Measurements from ENCODE around the gene SMIM14. TPM values are rescaled to one million over a fixed set of nuclear protein-coding genes. Genes with fewer than 3 reads are reported as not detected.
A peak's percentile ranks its signal among the peaks of the same experiment; 100 is the strongest.
"Not testable (repeated sequence)": the region's sequence is repeated elsewhere in the genome, so short reads cannot be mapped to it uniquely, and the experiment has no call there.

Gene SMIM14
- total RNA-seq, 2 donors from 2014 or later: 4.4 to 8.6 TPM

DNA sequence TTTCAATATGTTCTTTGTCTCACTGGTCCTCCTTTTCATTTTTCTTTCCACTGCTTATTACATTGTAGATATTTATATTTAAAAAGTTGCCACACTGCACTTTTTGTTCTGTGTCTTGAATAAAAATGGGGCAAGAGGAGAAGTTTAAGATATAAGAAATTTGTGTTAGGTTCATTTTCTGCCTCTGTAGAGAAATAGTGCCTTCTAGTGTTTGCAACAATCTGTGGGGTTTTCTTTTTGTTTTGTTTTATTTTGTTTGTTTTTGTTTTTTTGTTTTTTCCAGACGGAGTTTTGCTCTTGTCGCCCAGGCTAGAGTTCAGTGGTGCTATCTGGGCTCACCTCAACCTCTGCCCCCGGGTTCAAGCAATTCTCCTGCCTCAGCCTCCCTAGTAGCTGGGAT lies 20.1 kb upstream of the SMIM14 start:
- Mint-ChIP-seq H3K4me3 (no peak overlapping the region), H3K4me1 (ENCODE audit: low read depth) (peaks cover 7% of the 10 kb centered on the region), H3K9me3 (no peaks in the 10 kb centered on the region), H3K27ac (no peak overlapping the region), H3K36me3 (ENCODE audit: insufficient read depth in 2 of 2) (no peaks in the 10 kb centered on the region), H3K27me3 (ENCODE audit: low read depth) (no peaks in the 10 kb centered on the region)
- ATAC-seq (replicated peaks in 1 of 2): no peak
- DNase-seq: no peak

DNA sequence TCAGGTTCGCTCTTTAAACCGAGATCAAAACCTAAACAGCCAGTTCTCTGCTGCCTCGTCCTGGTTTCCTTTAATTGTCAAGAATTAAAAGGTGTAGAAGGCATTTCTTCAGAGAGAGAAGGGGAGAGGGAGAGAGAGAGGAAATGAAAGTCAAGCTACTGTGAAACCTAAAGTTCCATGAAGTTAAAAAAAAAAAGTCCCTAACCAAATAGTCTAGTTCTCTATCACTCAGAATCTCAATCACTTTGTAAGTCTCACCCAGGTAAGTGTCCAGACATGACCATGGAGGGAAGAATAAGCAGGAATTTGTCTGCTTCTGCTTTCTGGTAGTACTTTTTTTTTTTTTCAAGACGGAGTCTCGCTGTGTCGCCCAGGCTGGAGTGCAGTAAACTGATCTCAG lies 18.8 kb upstream of the SMIM14 start:
- DNase-seq: no peak
- H3K27ac Mint-ChIP-seq: peak overlapping the region; percentile 24
- no peaks in the 10 kb centered on the region for H3K9me3 Mint-ChIP-seq
- no peaks in the 10 kb centered on the region for H3K36me3 Mint-ChIP-seq (ENCODE audit: insufficient read depth in 2 of 2)
- peaks cover 7% of the 10 kb centered on the region for H3K4me1 Mint-ChIP-seq (ENCODE audit: low read depth)
- peak overlapping the region in 1 of 2 donors; percentile 31 for H3K4me3 Mint-ChIP-seq
- ATAC-seq (replicated peaks in 1 of 2): peak in 1 of 2 donors; percentile 44
- H3K27me3 Mint-ChIP-seq (ENCODE audit: low read depth): no peaks in the 10 kb centered on the region

DNA sequence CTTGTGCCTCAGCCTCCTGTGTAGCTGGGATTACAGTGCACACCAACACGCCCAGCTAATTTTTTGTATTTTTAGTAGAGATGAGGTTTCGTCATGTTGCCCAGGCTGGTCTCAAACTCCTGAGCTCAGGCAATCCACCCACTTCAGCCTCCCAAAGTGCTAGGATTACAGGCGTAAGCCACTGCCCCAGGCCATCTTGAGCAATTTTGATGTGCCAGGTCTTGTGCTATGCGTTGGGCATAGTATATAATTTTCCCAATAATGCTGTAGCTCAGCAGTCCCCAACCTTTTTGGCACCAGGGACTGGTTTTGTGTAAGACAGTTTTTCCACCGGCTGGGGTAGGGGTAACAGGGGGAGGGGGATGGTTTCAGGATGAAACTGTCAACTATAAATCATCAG lies 18.0 kb upstream of the SMIM14 start:
- not testable (repeated sequence) for H3K4me3 Mint-ChIP-seq; DNase-seq; H3K36me3 Mint-ChIP-seq (ENCODE audit: insufficient read depth in 2 of 2); H3K27me3 Mint-ChIP-seq (ENCODE audit: low read depth); H3K4me1 Mint-ChIP-seq (ENCODE audit: low read depth); H3K9me3 Mint-ChIP-seq; H3K27ac Mint-ChIP-seq; ATAC-seq (replicated peaks in 1 of 2)

DNA sequence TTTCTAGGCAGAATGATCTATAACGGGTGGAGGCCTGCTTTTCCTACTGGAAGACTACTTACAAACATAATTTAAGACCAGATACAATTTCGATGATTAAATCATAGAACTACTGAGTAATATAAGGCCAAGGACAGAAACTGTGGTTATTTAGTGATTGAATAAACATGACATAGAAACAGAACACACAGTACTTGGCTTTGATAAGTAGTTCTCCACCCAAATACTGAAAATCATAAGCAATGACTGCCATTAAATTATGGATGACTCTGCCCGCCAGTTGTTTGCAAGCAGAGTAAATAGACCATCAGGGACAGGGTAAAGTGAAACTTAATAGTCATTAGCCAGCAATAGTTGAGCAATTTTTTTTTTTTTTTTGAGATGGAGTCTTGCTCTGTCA lies 17.2 kb upstream of the SMIM14 start:
- Mint-ChIP-seq H3K4me3 (no peak overlapping the region), H3K4me1 (ENCODE audit: low read depth) (peaks cover 7% of the 10 kb centered on the region), H3K27ac (no peak overlapping the region), H3K27me3 (ENCODE audit: low read depth) (no peaks in the 10 kb centered on the region), H3K36me3 (ENCODE audit: insufficient read depth in 2 of 2) (no peaks in the 10 kb centered on the region), H3K9me3 (no peaks in the 10 kb centered on the region)
- no peak for DNase-seq
- peak in 1 of 2 donors; percentile 25 for ATAC-seq (replicated peaks in 1 of 2)

DNA sequence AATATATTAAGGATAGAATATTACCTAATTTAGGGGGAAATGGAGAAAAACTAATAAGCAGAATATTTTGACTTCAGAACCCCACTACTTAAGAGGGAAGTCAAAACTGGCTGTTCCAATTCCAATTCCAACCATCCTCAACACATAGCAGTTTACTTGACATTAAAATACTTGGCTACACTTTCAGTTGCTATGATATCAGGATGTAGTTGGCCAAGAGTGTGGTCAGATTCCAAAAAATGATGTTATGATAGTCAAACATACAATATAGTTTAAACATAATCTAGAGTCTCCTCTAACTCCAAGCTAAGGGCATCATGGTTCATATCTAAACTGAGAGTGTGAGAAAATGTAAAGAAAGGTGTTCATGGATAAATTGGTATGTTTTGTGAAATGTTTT lies 16.5 kb upstream of the SMIM14 start:
- Mint-ChIP-seq H3K4me3 (no peak overlapping the region), H3K36me3 (ENCODE audit: insufficient read depth in 2 of 2) (no peaks in the 10 kb centered on the region), H3K27ac (no peak overlapping the region), H3K4me1 (ENCODE audit: low read depth) (peaks cover 7% of the 10 kb centered on the region), H3K27me3 (ENCODE audit: low read depth) (no peaks in the 10 kb centered on the region), H3K9me3 (no peaks in the 10 kb centered on the region)
- ATAC-seq (replicated peaks in 1 of 2) (no peak), DNase-seq (no peak)

DNA sequence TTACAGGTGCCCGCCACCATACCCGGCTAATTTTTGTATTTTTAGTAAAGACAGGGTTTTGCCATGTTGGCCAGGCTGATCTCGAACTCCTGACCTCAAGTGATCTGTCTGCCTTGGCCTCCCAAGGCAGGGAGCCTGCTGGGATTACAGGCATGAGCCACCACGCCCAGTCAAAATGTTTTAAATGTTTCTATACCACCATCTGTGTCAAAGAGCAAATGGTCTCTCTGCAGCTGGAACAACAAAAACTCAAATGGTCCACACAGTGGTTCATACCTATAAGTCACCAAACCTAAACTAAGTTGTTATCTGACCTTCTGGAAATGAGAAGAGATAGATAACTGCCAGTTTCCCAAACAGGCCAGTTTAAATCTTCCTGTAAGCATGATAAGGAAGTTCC lies 12.9 kb upstream of the SMIM14 start:
- not testable (repeated sequence) for H3K27ac Mint-ChIP-seq; DNase-seq; H3K4me1 Mint-ChIP-seq (ENCODE audit: low read depth); H3K36me3 Mint-ChIP-seq (ENCODE audit: insufficient read depth in 2 of 2); H3K4me3 Mint-ChIP-seq; ATAC-seq (replicated peaks in 1 of 2); H3K27me3 Mint-ChIP-seq (ENCODE audit: low read depth); H3K9me3 Mint-ChIP-seq

DNA sequence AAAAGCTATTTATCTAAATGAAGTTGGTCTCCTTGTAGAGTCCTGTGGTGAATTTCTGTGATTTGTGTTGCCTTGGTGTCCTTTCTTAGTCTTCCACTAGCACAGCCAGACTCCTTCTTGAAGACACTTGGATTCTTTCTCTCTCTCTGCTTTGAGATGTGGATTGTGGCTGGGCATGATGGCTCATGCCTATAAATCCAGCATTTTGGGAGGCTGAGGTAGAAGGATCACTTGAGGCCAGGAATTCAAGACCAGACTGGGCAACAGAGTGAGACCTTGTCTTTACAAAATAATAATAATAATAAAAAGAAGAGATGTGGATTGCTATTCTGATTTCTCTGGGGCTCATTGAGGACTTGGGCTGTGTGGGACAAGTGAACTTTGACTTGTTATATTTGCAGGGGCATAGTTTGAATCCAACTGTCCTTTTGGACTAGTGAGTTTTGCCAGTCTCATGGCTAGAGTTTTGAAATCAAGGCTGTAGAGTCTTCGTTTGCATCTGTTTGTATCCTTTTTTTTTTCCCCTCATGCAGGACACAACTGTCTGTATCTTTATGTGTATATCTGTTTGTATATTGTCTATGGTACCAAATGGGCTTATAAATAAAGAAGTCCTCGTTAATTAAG lies 11.1 kb upstream of the SMIM14 start:
- DNase-seq (no peak), ATAC-seq (replicated peaks in 1 of 2) (no peak)
- H3K27ac Mint-ChIP-seq: no peak overlapping the region
- no peaks in the 10 kb centered on the region for H3K4me1 Mint-ChIP-seq (ENCODE audit: low read depth)
- H3K36me3 Mint-ChIP-seq (ENCODE audit: insufficient read depth in 2 of 2): no peaks in the 10 kb centered on the region
- H3K4me3 Mint-ChIP-seq: no peak overlapping the region
- no peaks in the 10 kb centered on the region for H3K27me3 Mint-ChIP-seq (ENCODE audit: low read depth)
- no peaks in the 10 kb centered on the region for H3K9me3 Mint-ChIP-seq

DNA sequence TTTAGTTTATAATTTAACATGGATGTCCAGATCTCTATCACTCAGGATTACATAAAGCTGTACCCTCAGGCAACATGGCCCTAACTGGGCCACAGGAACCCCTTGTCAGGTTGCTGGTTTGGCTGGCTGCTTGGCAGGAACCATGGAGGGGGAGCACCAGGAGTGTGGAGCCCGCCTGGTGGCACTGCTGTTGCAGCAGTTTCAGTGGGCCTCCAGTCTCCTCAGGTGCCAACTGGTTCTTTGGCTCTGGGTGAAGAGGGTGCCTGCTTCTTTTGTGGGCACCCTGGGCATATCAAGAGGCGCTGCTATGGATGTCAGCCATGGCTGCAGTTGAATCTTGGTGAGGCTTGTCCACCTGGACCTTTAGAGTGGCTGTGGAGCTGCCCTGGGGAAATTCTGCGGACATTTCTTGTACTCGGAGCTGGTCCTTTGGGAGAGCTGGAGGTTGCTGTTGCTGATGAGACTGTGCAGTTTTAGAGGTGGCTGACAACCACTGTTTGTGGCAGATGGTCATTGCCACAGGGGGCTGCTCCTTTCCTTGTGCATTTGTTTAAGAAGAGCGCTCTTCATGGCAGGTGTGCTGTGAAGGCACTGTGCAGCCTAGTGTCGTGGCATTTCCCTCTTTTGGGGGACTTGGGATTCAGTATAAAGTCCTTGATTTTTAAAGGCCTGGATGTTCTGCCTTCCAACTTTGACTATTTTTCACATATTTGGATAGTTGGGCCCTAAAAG lies 10.3 kb upstream of the SMIM14 start:
- Mint-ChIP-seq H3K27ac (no peak overlapping the region), H3K4me1 (ENCODE audit: low read depth) (no peaks in the 10 kb centered on the region), H3K9me3 (no peaks in the 10 kb centered on the region), H3K27me3 (ENCODE audit: low read depth) (no peaks in the 10 kb centered on the region), H3K36me3 (ENCODE audit: insufficient read depth in 2 of 2) (no peaks in the 10 kb centered on the region), H3K4me3 (no peak overlapping the region)
- DNase-seq (no peak), ATAC-seq (replicated peaks in 1 of 2) (no peak)

DNA sequence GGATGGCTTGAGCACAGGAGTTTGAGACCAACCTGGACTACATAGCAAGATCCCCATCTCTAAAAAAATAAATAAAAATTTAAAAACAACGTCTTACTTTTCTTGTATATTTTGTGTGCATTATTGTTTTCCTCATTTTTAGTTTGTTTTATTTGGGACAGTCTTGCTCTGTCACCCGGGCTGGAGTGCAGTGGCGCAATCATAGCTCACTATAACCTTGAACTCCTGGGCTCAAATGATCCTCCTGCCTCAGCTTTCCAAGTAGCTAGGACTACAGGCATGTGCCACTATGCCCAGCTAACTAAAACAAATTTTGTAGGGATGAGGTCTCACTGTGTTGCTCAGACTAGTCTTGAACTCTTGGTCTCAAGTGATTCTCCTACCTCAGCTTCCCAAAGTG lies 9.5 kb upstream of the SMIM14 start:
- Mint-ChIP-seq H3K36me3 (ENCODE audit: insufficient read depth in 2 of 2) (no peaks in the 10 kb centered on the region), H3K27me3 (ENCODE audit: low read depth) (no peaks in the 10 kb centered on the region), H3K4me1 (ENCODE audit: low read depth) (no peaks in the 10 kb centered on the region), H3K27ac (no peak overlapping the region), H3K4me3 (no peak overlapping the region), H3K9me3 (no peaks in the 10 kb centered on the region)
- ATAC-seq (replicated peaks in 1 of 2) (no peak), DNase-seq (no peak)

DNA sequence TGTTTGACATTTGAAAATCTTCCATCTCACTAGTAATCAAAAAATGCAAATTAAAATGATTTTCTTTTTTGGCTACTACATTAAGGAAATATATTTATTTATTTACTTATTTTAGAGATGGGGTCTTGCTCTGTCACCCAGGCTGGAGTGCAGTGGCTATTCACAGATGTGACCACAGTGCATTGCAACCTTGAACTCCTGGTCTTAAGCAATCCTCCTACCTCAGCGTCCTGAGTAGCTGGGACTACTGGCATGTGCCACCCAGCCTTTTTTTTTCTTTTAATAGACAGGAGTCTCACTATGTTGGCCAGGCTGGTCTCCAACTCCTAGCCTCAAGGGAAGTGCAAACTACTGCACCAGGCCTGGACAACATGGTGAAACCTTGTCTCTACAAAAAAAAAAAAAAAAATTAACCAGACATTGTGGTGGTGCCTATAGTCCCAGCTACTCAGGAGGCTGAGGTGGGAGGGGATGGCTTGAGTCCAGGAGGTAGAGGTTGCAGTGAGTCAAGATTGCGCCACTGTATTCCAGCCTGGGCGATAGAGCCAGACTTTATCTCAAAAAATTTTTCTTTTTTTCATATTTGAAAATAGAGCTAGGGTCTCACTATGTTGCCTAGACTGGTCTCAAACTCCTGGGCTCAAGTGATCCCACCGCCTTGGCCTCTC lies 4.4 kb upstream of the SMIM14 start:
- Mint-ChIP-seq H3K4me3 (no peak overlapping the region), H3K9me3 (no peaks in the 10 kb centered on the region), H3K27ac (no peak overlapping the region), H3K4me1 (ENCODE audit: low read depth) (peaks cover 14% of the 10 kb centered on the region), H3K36me3 (ENCODE audit: insufficient read depth in 2 of 2) (no peaks in the 10 kb centered on the region), H3K27me3 (ENCODE audit: low read depth) (no peaks in the 10 kb centered on the region)
- no peak for ATAC-seq (replicated peaks in 1 of 2)
- no peak for DNase-seq

DNA sequence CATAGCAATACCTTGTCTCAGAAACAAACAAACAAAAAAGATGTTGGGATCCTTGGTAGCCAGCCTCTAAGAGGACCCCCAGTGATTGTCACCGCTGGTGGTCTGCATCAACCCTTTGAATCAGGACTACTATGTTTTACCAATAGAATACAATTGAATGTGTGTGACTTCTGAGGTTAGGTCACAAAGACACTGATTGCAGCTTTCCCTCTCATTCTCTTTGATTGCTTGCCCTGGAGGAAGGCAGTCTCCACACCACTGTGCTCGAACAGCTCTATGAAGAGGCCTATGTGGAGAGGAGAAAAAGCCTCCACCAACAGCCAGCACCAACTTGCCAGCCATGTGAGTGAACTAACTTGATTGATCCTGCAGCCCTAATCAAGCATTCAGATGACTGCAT lies 2.8 kb upstream of the SMIM14 start:
- Mint-ChIP-seq H3K4me1 (ENCODE audit: low read depth) (peaks cover 29% of the 10 kb centered on the region), H3K9me3 (no peaks in the 10 kb centered on the region), H3K27me3 (ENCODE audit: low read depth) (peaks cover 6% of the 10 kb centered on the region), H3K27ac (no peak overlapping the region), H3K36me3 (ENCODE audit: insufficient read depth in 2 of 2) (no peaks in the 10 kb centered on the region), H3K4me3 (no peak overlapping the region)
- no peak for DNase-seq
- no peak for ATAC-seq (replicated peaks in 1 of 2)

DNA sequence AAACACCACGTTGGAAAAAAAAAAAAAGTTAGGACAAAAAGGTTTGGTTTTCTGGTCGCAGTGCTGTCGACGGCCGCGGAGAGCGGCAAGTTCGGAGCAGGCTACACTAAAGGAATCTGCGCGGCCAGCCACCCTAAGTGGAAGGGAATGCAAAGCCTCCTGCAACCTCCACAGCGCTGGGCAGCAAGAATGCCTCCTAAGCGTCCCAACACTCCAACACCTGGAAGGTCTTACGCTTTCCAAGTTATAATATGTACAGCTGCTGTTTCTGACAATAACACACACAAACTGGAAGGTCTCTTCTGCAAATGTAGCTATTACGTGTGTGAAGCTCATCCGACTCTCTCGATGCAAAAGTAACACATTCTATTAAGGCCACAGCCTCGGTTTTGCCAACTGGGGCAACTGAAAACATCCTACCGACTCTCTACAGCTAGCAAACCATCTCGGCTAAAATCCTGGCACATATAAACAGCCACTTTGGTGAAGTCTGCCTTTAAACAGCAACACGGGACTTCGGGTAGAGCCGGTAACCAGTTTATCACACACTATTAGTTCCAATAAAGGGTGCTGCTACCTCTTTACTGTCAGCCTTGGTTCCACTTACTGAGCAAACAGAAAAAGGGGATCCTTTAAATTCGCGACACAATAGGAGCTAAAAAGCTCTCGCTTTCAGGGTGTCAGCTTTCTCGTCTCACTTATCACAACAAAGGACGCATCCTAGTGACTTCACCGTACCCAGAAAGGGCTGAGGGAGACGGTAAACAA lies 895 bp downstream of the SMIM14 start:
- DNase-seq: peak; percentile 16 to 20
- Mint-ChIP-seq H3K4me1 (ENCODE audit: low read depth) (peaks cover 29% of the 10 kb centered on the region), H3K4me3 (peak overlapping the region; percentile 86 to 89), H3K27me3 (ENCODE audit: low read depth) (peaks cover 6% of the 10 kb centered on the region), H3K36me3 (ENCODE audit: insufficient read depth in 2 of 2) (no peaks in the 10 kb centered on the region), H3K27ac (peak overlapping the region; percentile 70), H3K9me3 (no peaks in the 10 kb centered on the region)
- ATAC-seq (replicated peaks in 1 of 2): peak; percentile 30 to 31

DNA sequence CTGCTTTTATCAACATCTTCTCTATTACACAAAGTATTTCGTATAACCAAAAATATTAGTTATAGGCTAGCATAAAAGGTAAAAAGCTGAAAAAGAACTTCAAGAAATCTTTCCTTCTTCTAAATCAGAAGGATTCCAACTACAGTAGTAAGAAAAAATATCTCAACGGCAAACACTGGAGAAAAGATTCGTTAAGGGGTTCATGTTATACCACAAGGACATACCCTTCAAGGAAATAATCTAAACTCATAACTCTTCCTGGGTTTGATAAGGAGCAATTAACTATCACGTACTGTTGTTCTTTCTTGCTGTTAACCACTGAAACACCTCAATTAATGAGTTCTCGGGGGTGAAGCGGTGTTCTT lies 1.5 kb downstream of the SMIM14 start:
- no peak for ATAC-seq (replicated peaks in 1 of 2)

More for the DNA sequence above, 1.5 kb downstream of the SMIM14 start:
- Mint-ChIP-seq H3K27me3 (ENCODE audit: low read depth) (peaks cover 6% of the 10 kb centered on the region), H3K9me3 (no peaks in the 10 kb centered on the region), H3K4me3 (peak overlapping the region; percentile 86 to 89), H3K4me1 (ENCODE audit: low read depth) (peaks cover 29% of the 10 kb centered on the region), H3K27ac (peak overlapping the region; percentile 70), H3K36me3 (ENCODE audit: insufficient read depth in 2 of 2) (no peaks in the 10 kb centered on the region)
- DNase-seq: no peak
